ENCODE data around the gene CYS1. TPM values are rescaled to one million over a fixed set of nuclear protein-coding genes. Genes with fewer than 3 reads are reported as not detected.

CYS1 gene
- total RNA-seq, 1 experiment from 2014 or later = 1.2 TPM

DNA sequence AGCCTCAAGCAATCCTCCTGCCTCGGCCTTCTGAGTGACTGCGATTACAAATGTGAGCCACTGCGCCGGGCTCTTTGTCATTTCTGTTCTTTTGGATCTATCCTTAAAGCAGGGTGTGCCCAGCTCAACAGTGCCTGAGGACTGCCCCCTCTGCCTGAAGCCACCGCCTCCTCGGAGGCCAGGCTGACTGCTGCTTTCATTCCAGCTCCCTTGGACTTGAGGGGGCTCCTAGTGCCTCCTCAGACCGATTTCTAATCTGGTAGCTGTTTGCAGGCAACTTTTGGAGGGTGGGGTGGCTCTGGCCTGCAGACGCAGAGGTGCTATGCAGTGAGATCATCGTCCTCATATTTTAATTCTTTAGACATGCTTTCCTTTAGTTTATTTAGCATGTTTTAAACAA, 72.8 kb downstream of the CYS1 start (continued):
- no peak for TF ChIP-seq ZNF263 (CRISPR knock-in tag; IDR thresholded peaks at IDR 0.05; ENCODE audit: low read depth)

Other genes with a start within 250 kb of the CYS1 start
- gene TAF1B, start 236.9 kb downstream of the CYS1 start, total RNA-seq (2021) = 27.0 to 31.2 TPM (median 28.8 TPM) in 3 replicates
- gene GRHL1, start 128.7 kb downstream of the CYS1 start, total RNA-seq (2021) = 2.7 to 5.0 TPM (median 4.7 TPM) in 3 replicates
- 8.8 to 14.4 TPM (median 13.7 TPM) in 3 replicates for gene KLF11, start 36.9 kb downstream of the CYS1 start, total RNA-seq (2021)
- gene RRM2, start 42.3 kb upstream of the CYS1 start, total RNA-seq (2021) = 119 to 129 TPM (median 126 TPM) in 3 replicates
- gene HPCAL1, start 222.5 kb upstream of the CYS1 start, total RNA-seq (2021) = 10.5 to 12.4 TPM (median 11.8 TPM) in 3 replicates